ENCODE results near the gene CCNE1. TPM values are rescaled to one million over a fixed set of nuclear protein-coding genes. Genes with fewer than 3 reads are reported as not detected.

Gene CCNE1
- total and polyA plus RNA-seq, 9 of the 15 experiments (the other 6 are each of a cell fraction or from before 2014, with no cell fraction given): 6.2 to 41.0 (median 31.6) TPM

GRCh38 chr19:29768166-29768565 lies 43.6 kb upstream of the CCNE1 start:
- H4K20me1 ChIP-seq (replicated peaks; ENCODE audit: control insufficient read depth, insufficient read depth, low read length): no peaks in the 10 kb centered on the region
- ChIA-PET CTCF (ENCODE audit: low intra/inter-chr PET ratio) (no interaction called here), POLR2A (interaction anchor here (0.7 to 1.0 kb wide), 2 partner anchors 24 to 115 kb away, joined by 3 to 4 read pairs; no protein-coding TSS in a partner anchor)
- FAIRE-seq: no peak
- H3K9me3 ChIP-seq (replicated peaks; ENCODE audit: control insufficient read depth, insufficient read depth, low read depth, low read length): no peaks in the 10 kb centered on the region
- H3K4me2 ChIP-seq (ENCODE audit: insufficient read depth, low read length): no peak overlapping the region
- 3% methylated on average over 10 of the region's 10 CpGs for WGBS (ENCODE audit: insufficient coverage, low coverage, missing lambda C conversion rate)
- no peaks in the 10 kb centered on the region for H3K36me3 ChIP-seq (ENCODE audit: control insufficient read depth, insufficient read depth, low read length)
- H3K79me2 ChIP-seq (ENCODE audit: control insufficient read depth, insufficient read depth, low read length): no peaks in the 10 kb centered on the region
- no peak overlapping the region for H3K4me3 ChIP-seq
- no peak overlapping the region for H2AFZ ChIP-seq (ENCODE audit: low read depth, low read length)
- no peak for ATAC-seq
- in situ Hi-C loops (cut with MboI): no loop called here
- DNase-seq (ENCODE audit: extremely low read depth in 1 of 4, low spot score in 3 of 4): no peak
- no peak overlapping the region for H3K9ac ChIP-seq (ENCODE audit: insufficient read depth in 1 of 2, low read depth in 2 of 2, low read length in 2 of 2)
- no peak overlapping the region for H3K27ac ChIP-seq (ENCODE audit: extremely low read depth, low read depth, low read length)
- TF ChIP-seq ZNF12 (CRISPR knock-in tag; IDR thresholded peaks at IDR 0.05): no peak
- no peak for TF ChIP-seq KDM5B (IDR thresholded peaks at IDR 0.05; ENCODE audit: insufficient replicate concordance, low read depth, low read length)
- TF ChIP-seq MNT (conservative IDR thresholded peaks at IDR 0.05): no peak
- no peak for TF ChIP-seq ATF1 (CRISPR knock-in tag; IDR thresholded peaks at IDR 0.05)
- TF ChIP-seq ATF1 (tag; IDR thresholded peaks at IDR 0.05): no peak
- TF ChIP-seq FOSL1 (tag; conservative IDR thresholded peaks at IDR 0.05): no peak
- TF ChIP-seq TCF15 (CRISPR knock-in tag; IDR thresholded peaks at IDR 0.05): no peak
- no peak for TF ChIP-seq PHB (CRISPR knock-in tag; IDR thresholded peaks at IDR 0.05)
- no peak for TF ChIP-seq LCOR (CRISPR knock-in tag; IDR thresholded peaks at IDR 0.05)
- no peak for TF ChIP-seq ZNF445 (CRISPR knock-in tag; IDR thresholded peaks at IDR 0.05; ENCODE audit: low read depth)
- no peak for TF ChIP-seq ATF4 (CRISPR knock-in tag; IDR thresholded peaks at IDR 0.05)
- no peak for TF ChIP-seq ELF2 (CRISPR knock-in tag; IDR thresholded peaks at IDR 0.05)
- no peak for TF ChIP-seq XRCC4 (IDR thresholded peaks at IDR 0.05; ENCODE audit: extremely low read depth, insufficient read depth, insufficient read length)
- intact Hi-C loops (cut with micrococcal nuclease): no loop called here
- peaks cover 12 to 64% of the 10 kb centered on the region in 2 experiments for H3K27me3 ChIP-seq (ENCODE audit: control insufficient read depth in 2 of 2, insufficient read depth in 2 of 2, low read length in 2 of 2)
- H3K9me1 ChIP-seq (ENCODE audit: control insufficient read depth, insufficient read depth, low read length): no peaks in the 10 kb centered on the region
- H3K4me1 ChIP-seq (replicated peaks in 1 of 2; ENCODE audit: control insufficient read depth in 2 of 2, insufficient read depth in 2 of 2, low read length in 2 of 2): no peaks in the 10 kb centered on the region; a peak in 1 of 5 replicates
- BruUV-seq (replicated peaks): no TSS peak
